ENCODE data around the gene PKN2.
A peak's percentile ranks its signal among the peaks of the same experiment; 100 is the strongest.

Gene PKN2

DNA sequence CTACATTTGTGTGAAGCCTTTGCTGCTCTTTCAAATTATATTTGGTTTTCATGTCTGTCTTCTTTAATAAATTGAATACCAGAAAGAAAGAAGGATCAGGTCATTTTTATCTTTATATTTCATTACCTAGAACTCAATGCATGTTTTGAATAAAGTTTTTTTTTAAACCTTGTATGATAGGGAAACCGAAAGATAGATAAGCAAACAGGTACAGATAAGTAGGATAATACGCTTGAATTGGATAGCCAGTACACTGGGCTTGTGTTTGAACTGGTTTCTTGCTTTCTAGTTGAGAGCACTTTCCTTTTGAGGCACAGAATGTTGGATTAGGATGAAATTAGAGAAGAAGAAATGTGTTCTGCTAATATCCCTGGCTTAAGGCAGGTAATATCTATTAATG lies 46.9 kb downstream of the PKN2 start:
- TF ChIP-seq, protein P1, sequence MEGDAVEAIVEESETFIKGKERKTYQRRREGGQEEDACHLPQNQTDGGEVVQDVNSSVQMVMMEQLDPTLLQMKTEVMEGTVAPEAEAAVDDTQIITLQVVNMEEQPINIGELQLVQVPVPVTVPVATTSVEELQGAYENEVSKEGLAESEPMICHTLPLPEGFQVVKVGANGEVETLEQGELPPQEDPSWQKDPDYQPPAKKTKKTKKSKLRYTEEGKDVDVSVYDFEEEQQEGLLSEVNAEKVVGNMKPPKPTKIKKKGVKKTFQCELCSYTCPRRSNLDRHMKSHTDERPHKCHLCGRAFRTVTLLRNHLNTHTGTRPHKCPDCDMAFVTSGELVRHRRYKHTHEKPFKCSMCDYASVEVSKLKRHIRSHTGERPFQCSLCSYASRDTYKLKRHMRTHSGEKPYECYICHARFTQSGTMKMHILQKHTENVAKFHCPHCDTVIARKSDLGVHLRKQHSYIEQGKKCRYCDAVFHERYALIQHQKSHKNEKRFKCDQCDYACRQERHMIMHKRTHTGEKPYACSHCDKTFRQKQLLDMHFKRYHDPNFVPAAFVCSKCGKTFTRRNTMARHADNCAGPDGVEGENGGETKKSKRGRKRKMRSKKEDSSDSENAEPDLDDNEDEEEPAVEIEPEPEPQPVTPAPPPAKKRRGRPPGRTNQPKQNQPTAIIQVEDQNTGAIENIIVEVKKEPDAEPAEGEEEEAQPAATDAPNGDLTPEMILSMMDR (IDR thresholded peaks at IDR 0.05; ENCODE audit: control insufficient read depth, extremely low read depth, insufficient read depth) = no peak
- DNase-seq (ENCODE audit: low read depth) = no peak
- H3K4me3 ChIP-seq (ENCODE audit: low read depth, low read length) = peak overlapping the region; percentile 12; the same call in 1 of the 2 replicates

DNA sequence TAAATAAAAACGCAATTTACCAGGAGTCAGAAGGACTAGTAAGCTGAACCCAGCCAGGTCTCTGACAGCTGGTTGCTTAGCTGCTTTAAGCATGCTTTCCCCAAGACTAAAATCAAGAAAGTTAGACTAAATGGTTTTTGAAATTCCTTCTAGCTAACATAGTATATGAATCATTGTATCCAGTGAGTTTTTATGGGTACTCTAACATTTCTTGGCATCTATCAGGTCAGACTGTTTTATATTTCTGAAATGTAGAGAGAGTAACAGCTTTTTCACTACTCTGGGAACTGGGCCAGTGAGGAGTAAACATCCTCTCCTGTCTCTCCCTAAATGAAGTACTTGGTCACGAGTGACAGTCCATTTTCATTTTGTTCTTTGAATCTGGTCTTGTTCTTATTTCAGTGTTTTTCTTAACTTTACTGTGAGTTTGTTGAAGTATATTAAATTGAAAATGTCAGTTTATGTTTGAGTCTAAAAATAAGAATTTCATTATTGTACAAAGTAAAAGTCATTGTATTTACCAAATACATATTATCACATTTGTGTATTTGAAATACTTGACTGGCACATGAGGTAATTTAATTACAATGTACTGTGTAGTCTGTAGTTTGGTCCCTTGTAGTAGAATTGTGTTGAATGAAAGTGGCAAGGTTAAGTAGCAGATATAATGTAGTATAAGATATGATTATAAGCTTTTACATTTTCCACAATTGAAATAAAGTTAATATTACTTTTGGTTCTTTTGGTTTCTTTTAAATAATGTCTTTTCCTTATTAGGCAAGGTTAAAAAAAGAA lies 47.6 kb downstream of the PKN2 start:
- H3K4me3 ChIP-seq (ENCODE audit: low read depth, low read length) = peak overlapping the region; percentile 12; the same call in 1 of the 2 replicates
- TF ChIP-seq, protein P1 (IDR thresholded peaks at IDR 0.05; ENCODE audit: control insufficient read depth, extremely low read depth, insufficient read depth) = no peak
- DNase-seq (ENCODE audit: low read depth) = peak; percentile 89

DNA sequence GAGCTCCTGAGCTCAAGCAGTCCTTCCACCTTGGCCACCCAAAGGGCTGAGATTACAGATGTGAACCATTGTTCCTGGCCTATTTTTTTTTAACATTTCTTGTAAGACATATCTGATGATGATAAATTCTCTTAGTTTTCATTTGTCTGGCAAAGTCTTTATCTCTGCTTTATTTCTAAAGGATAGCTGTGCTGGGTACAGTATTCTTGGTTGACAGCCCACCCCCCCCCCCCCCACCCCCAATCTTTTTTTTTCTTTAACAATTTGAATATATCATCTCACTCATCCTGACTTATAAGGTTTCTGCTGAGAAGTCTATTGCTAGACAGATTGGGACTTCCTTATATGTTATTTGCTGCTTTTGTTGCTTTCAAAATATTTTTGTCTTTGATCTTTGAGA lies 51.3 kb downstream of the PKN2 start:
- DNase-seq (ENCODE audit: low read depth) = no peak
- TF ChIP-seq, protein P1 (IDR thresholded peaks at IDR 0.05; ENCODE audit: control insufficient read depth, extremely low read depth, insufficient read depth) = no peak
- H3K4me3 ChIP-seq (ENCODE audit: low read depth, low read length) = no peak overlapping the region

DNA sequence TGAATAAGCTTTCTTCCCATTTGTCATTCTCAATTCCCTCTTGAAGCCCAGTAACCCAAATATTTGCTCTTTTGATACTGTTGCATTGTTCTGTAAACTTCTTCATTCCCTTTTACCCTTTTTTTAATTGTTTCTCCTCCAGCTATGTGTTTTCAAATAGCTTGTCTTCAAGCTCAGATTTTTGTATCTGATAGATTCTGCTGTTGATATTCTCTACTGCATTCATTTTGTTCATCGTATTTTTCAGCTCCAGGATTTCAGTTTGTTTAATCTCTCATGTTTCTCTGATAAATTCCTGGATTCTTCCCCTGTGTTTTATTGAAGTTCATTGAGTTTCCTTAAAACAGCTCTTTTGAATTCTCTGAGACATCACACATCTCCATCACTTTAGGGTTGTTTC lies 51.8 kb downstream of the PKN2 start:
- TF ChIP-seq, protein P1 (IDR thresholded peaks at IDR 0.05; ENCODE audit: control insufficient read depth, extremely low read depth, insufficient read depth) = no peak
- no peak overlapping the region for H3K4me3 ChIP-seq (ENCODE audit: low read depth, low read length)

DNA sequence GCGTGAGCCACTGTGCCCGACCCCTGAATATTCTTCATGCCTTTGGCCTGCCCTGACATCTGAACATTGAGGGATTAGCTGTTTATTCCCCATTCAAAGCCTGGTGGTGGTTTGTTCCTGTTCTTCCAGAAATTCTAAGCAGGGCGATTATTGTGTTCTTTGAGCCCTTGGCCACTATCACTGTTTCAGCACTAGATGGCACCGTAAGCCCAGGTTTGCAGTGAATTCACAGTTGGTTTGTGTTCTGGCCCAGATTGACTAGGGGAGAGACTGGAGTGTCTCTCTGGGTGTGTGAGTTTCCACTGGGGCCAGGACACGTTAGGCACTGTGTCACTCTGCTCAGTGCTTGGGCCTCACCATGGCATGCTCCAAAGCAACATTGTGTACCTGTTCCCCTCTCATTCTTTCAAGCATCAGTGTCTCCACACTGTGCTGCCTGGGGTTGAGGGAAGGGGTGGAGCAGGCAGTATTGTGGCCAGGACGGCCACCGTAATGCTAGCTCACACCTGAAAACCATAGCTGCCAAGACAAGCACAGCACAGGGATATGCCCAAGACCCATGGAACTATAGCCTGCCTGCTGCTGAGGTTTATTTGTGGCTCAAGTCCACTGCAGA lies 52.7 kb downstream of the PKN2 start:
- H3K4me3 ChIP-seq (ENCODE audit: low read depth, low read length) = no peak overlapping the region
- TF ChIP-seq, protein P1 (IDR thresholded peaks at IDR 0.05; ENCODE audit: control insufficient read depth, extremely low read depth, insufficient read depth) = peak; percentile 82
- DNase-seq (ENCODE audit: low read depth) = no peak

More for the DNA sequence above, 51.8 kb downstream of the PKN2 start:
- DNase-seq (ENCODE audit: low read depth) = no peak

DNA sequence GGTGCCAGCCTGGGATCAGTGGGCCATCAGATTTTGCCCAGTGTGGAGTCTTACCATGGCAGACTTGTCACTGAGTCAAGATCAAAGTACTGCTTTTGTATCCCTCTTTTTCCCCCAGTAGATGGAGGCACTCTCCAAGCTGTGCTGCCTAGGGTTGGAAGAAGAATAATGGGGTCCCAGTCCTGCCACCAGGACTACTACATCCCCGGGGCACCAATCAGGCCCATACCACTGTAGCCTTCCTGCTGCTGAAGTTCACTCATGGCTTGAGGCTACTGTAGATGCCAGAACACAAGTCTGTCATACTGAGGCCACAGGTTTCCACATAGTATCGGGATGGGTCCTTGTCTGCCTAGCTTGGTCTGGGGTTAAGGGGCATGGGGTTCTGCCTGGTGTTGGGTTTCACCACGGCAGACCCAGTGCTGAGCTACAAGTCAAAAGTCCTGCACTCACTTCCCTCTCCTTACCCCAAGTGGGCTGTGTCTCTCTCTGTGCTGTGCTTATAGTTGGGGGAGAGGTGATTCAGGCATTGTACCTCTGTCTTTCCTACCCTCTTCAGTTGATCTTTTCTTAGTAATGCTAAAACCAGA lies 53.4 kb downstream of the PKN2 start:
- no peak for DNase-seq (ENCODE audit: low read depth)
- H3K4me3 ChIP-seq (ENCODE audit: low read depth, low read length) = no peak overlapping the region
- TF ChIP-seq, protein P1 (IDR thresholded peaks at IDR 0.05; ENCODE audit: control insufficient read depth, extremely low read depth, insufficient read depth) = no peak
